Measurements from ENCODE around the gene CDC73.
"Not testable (repeated sequence)": the region's sequence is repeated elsewhere in the genome, so short reads cannot be mapped to it uniquely, and the experiment has no call there.

The CDC73 gene

GRCh38 chr1:193231146-193231545 lies 109.3 kb downstream of the CDC73 start:
- DNase-seq (ENCODE audit: low read depth): not testable (repeated sequence)

- DNase-seq (ENCODE audit: low read depth): no peak
Measured at GRCh38 chr1:193234530-193234929, 112.7 kb downstream of the CDC73 start.

GRCh38 chr1:193237381-193237978 lies 115.6 kb downstream of the CDC73 start:
- DNase-seq (ENCODE audit: low read depth): no peak

GRCh38 chr1:193240609-193241008 lies 118.8 kb downstream of the CDC73 start:
- no peak for DNase-seq (ENCODE audit: low read depth)

- DNase-seq (ENCODE audit: low read depth): no peak
Measured at GRCh38 chr1:193241132-193241827, 119.4 kb downstream of the CDC73 start.

GRCh38 chr1:193242000-193242399 lies 120.2 kb downstream of the CDC73 start:
- no peak for DNase-seq (ENCODE audit: low read depth)

- DNase-seq (ENCODE audit: low read depth): no peak
Measured at GRCh38 chr1:193249187-193249586, 127.4 kb downstream of the CDC73 start.

GRCh38 chr1:193251950-193252349 lies 130.1 kb downstream of the CDC73 start:
- DNase-seq (ENCODE audit: low read depth): no peak

- no peak for DNase-seq (ENCODE audit: low read depth)
Measured at GRCh38 chr1:193256019-193256418, 134.2 kb downstream of the CDC73 start.

GRCh38 chr1:193259636-193260035 lies 137.8 kb downstream of the CDC73 start:
- DNase-seq (ENCODE audit: low read depth): no peak

GRCh38 chr1:193260056-193260745 lies 138.4 kb downstream of the CDC73 start:
- no peak for DNase-seq (ENCODE audit: low read depth)

- no peak for DNase-seq (ENCODE audit: low read depth)
Measured at GRCh38 chr1:193260896-193261295, 139.1 kb downstream of the CDC73 start.

- DNase-seq (ENCODE audit: low read depth): no peak
Measured at GRCh38 chr1:193262661-193263060, 140.8 kb downstream of the CDC73 start.

GRCh38 chr1:193264313-193265065 lies 142.7 kb downstream of the CDC73 start:
- no peak for DNase-seq (ENCODE audit: low read depth)

- no peak for DNase-seq (ENCODE audit: low read depth)
Measured at GRCh38 chr1:193265716-193266115, 143.9 kb downstream of the CDC73 start.

- DNase-seq (ENCODE audit: low read depth): not testable (repeated sequence)
Measured at GRCh38 chr1:193266794-193267193, 145.0 kb downstream of the CDC73 start.

- DNase-seq (ENCODE audit: low read depth): peak; percentile 60
Measured at GRCh38 chr1:193270996-193271395, 149.2 kb downstream of the CDC73 start.

- no peak for DNase-seq (ENCODE audit: low read depth)
Measured at GRCh38 chr1:193275773-193276172, 153.9 kb downstream of the CDC73 start.

GRCh38 chr1:193278968-193279367 lies 157.1 kb downstream of the CDC73 start:
- no peak for DNase-seq (ENCODE audit: low read depth)

GRCh38 chr1:193281894-193282293 lies 160.1 kb downstream of the CDC73 start:
- no peak for DNase-seq (ENCODE audit: low read depth)

- DNase-seq (ENCODE audit: low read depth): no peak
Measured at GRCh38 chr1:193283016-193283415, 161.2 kb downstream of the CDC73 start.

GRCh38 chr1:193284219-193284618 lies 162.4 kb downstream of the CDC73 start:
- no peak for DNase-seq (ENCODE audit: low read depth)

- no peak for DNase-seq (ENCODE audit: low read depth)
Measured at GRCh38 chr1:193285641-193286040, 163.8 kb downstream of the CDC73 start.
